ENCODE data around the gene FIGN. TPM values are rescaled to one million over a fixed set of nuclear protein-coding genes. Genes with fewer than 3 reads are reported as not detected.

Gene FIGN
- total and polyA plus RNA-seq, 2 donors (not counting 1 experiment from before 2014, with no cell fraction given), result not detected

DNA sequence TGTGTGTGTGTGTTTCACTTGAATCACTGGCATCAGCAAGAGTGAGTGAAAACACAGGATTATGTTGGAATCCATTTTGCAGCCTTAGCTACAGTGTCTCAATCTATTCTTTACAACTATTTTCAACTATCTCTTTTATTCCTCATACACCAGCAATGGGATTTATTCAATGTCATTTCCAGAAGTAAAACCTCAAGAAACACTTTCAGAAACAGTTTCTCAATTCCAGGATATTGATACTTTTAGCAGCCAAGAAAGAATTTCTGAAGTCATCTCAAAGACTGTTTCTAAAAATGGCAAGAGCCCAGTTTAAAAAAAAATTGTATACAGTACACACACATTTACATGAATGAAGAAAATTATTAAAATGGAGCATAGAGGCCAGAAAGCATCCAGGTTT, 171.6 kb downstream of the FIGN start:
- no peaks in the 10 kb centered on the region for H3K9me3 Mint-ChIP-seq (ENCODE audit: insufficient read depth)
- no peak overlapping the region for H3K4me2 ChIP-seq (replicated peaks; ENCODE audit: low read depth, low read length, poor library complexity, severe bottlenecking)
- no peak overlapping the region for H3K27ac Mint-ChIP-seq

DNA sequence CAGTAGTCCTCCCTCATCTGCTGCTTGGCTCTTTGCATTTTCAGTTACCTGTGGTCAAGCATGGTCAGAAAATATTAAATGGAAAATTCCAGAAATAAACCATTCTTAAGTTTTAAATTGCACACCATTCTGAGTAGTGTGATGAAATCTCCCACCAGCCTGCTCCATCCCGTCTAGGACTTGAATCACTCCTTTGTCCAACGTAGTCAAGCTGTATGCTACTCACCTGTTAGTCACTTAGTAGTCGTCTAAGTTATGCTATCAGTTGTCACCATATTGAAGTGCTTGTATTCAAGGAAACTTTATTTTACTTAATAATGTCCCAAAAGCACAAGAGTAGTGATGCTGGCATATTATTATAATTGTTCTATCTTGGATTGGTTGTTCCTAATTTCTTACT, 172.5 kb downstream of the FIGN start:
- no peak overlapping the region for H3K27ac Mint-ChIP-seq
- no peak overlapping the region for H3K4me3 ChIP-seq (ENCODE audit: control extremely low read depth in 1 of 5, extremely low read depth in 1 of 5, insufficient read depth in 1 of 5, low read depth in 2 of 5, low read length in 4 of 5)
- POLR2A ChIA-PET, result no interaction called here

More for the DNA sequence above, 171.6 kb downstream of the FIGN start:
- no peak for TF ChIP-seq EZH2 (IDR thresholded peaks at IDR 0.05; ENCODE audit: borderline replicate concordance, insufficient read depth, low read depth, low read length, poor library complexity, severe bottlenecking)
- TF ChIP-seq, protein P1, sequence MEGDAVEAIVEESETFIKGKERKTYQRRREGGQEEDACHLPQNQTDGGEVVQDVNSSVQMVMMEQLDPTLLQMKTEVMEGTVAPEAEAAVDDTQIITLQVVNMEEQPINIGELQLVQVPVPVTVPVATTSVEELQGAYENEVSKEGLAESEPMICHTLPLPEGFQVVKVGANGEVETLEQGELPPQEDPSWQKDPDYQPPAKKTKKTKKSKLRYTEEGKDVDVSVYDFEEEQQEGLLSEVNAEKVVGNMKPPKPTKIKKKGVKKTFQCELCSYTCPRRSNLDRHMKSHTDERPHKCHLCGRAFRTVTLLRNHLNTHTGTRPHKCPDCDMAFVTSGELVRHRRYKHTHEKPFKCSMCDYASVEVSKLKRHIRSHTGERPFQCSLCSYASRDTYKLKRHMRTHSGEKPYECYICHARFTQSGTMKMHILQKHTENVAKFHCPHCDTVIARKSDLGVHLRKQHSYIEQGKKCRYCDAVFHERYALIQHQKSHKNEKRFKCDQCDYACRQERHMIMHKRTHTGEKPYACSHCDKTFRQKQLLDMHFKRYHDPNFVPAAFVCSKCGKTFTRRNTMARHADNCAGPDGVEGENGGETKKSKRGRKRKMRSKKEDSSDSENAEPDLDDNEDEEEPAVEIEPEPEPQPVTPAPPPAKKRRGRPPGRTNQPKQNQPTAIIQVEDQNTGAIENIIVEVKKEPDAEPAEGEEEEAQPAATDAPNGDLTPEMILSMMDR (IDR thresholded peaks at IDR 0.05), result no peak
- Mint-ChIP-seq H3K4me1 (no peaks in the 10 kb centered on the region), H3K4me3 (no peak overlapping the region), H3K27me3 (no peaks in the 10 kb centered on the region)
- H3K9ac ChIP-seq (ENCODE audit: low read length), result no peak overlapping the region
- no peaks in the 10 kb centered on the region for H4K20me1 ChIP-seq (ENCODE audit: control insufficient read depth, insufficient read depth, low read length, poor library complexity, severe bottlenecking)
- intact Hi-C loops (cut with micrococcal nuclease), result no loop called here
- ChIA-PET CTCF (no interaction called here), POLR2A (no interaction called here)
- no peak overlapping the region for H3K4me3 ChIP-seq (ENCODE audit: control extremely low read depth in 1 of 5, extremely low read depth in 1 of 5, insufficient read depth in 1 of 5, low read depth in 2 of 5, low read length in 4 of 5)
- no peak for DNase-seq
- no peaks in the 10 kb centered on the region for H3K79me2 ChIP-seq (ENCODE audit: control insufficient read depth, insufficient read depth, low read length)
- H3K36me3 ChIP-seq (replicated peaks in 1 of 2; ENCODE audit: control extremely low read depth in 1 of 2, control insufficient read depth in 1 of 2, extremely low read depth in 1 of 2, insufficient read depth in 2 of 2, low read length in 1 of 2), result no peaks in the 10 kb centered on the region
- no peaks in the 10 kb centered on the region for H3K27me3 ChIP-seq (replicated peaks in 1 of 4; ENCODE audit: control extremely low read depth in 1 of 4, control insufficient read depth in 3 of 4, insufficient read depth in 4 of 4, low read length in 3 of 4)
- no peak overlapping the region for H2AFZ ChIP-seq (ENCODE audit: insufficient read depth, low read depth, low read length, poor library complexity, severe bottlenecking)
- H3K9me3 ChIP-seq (ENCODE audit: control extremely low read depth in 1 of 3, control insufficient read depth in 2 of 3, insufficient read depth in 1 of 3, low read length in 2 of 3), result no peaks in the 10 kb centered on the region
- no peak overlapping the region for H3K27ac ChIP-seq (ENCODE audit: low read length in 2 of 2)
- no peak for ATAC-seq (ENCODE audit: low read depth)
- H3K4me1 ChIP-seq (ENCODE audit: control insufficient read depth in 2 of 2, insufficient read depth in 2 of 2, low read length in 2 of 2), result no peaks in the 10 kb centered on the region

More for the DNA sequence above, 172.5 kb downstream of the FIGN start:
- Mint-ChIP-seq H3K27me3 (no peaks in the 10 kb centered on the region), H3K4me1 (no peaks in the 10 kb centered on the region), H3K4me3 (no peak overlapping the region), H3K9me3 (ENCODE audit: insufficient read depth) (no peaks in the 10 kb centered on the region)
- Histone ChIP-seq H3K4me1 (ENCODE audit: control insufficient read depth in 2 of 2, insufficient read depth in 2 of 2, low read length in 2 of 2) (no peaks in the 10 kb centered on the region), H3K9ac (ENCODE audit: low read length) (no peak overlapping the region), H3K27ac (ENCODE audit: low read length in 2 of 2) (no peak overlapping the region), H3K36me3 (replicated peaks in 1 of 2; ENCODE audit: control extremely low read depth in 1 of 2, control insufficient read depth in 1 of 2, extremely low read depth in 1 of 2, insufficient read depth in 2 of 2, low read length in 1 of 2) (no peaks in the 10 kb centered on the region), H3K9me3 (ENCODE audit: control extremely low read depth in 1 of 3, control insufficient read depth in 2 of 3, insufficient read depth in 1 of 3, low read length in 2 of 3) (no peaks in the 10 kb centered on the region), H2AFZ (ENCODE audit: insufficient read depth, low read depth, low read length, poor library complexity, severe bottlenecking) (no peak overlapping the region), H4K20me1 (ENCODE audit: control insufficient read depth, insufficient read depth, low read length, poor library complexity, severe bottlenecking) (no peaks in the 10 kb centered on the region), H3K4me2 (replicated peaks; ENCODE audit: low read depth, low read length, poor library complexity, severe bottlenecking) (no peak overlapping the region), H3K79me2 (ENCODE audit: control insufficient read depth, insufficient read depth, low read length) (no peaks in the 10 kb centered on the region), H3K27me3 (replicated peaks in 1 of 4; ENCODE audit: control extremely low read depth in 1 of 4, control insufficient read depth in 3 of 4, insufficient read depth in 4 of 4, low read length in 3 of 4) (no peaks in the 10 kb centered on the region)
- CTCF ChIA-PET, result no interaction called here
- intact Hi-C loops (cut with micrococcal nuclease), result no loop called here
- no CpG with 5 or more reads among the region's 3 CpGs for WGBS (ENCODE audit: insufficient coverage)
- TF ChIP-seq, protein P1 (IDR thresholded peaks at IDR 0.05), result no peak
- TF ChIP-seq EZH2 (IDR thresholded peaks at IDR 0.05; ENCODE audit: borderline replicate concordance, insufficient read depth, low read depth, low read length, poor library complexity, severe bottlenecking), result no peak
- no peak for ATAC-seq (ENCODE audit: low read depth)
- DNase-seq, result no peak
